SK-N-SH (cell line): ENCODE measurements around the gene SP1. TPM values are rescaled to one million over a fixed set of nuclear protein-coding genes. Genes with fewer than 3 reads are reported as not detected.

Experiments
- CTCF ChIA-PET: fragments of 300-600, 350-600 bp; formaldehyde crosslinking; extraction: SDS; loops from one replicate; lab custom pipeline; 2021; lab: Yijun Ruan, JAX
- POLR2A ChIA-PET: fragments of 350-600 bp; sonication (Branson Sonifier 250); formaldehyde crosslinking; extraction: SDS; loops from one replicate; lab custom pipeline; 2020; ENCODE audit warnings: antibody characterized with exemption, inconsistent platforms; lab: Yijun Ruan, JAX
- DNase-seq: peaks from one replicate; pipeline ENCODE4 v3.0.0; 2012
- H2AFZ ChIP-seq: fragments of 200-600 bp; sonication (generic); 2 replicates; pipeline ENCODE4 v1.8.1; 2016; ENCODE audit warnings: antibody characterized with exemption, mild to moderate bottlenecking, low read depth
- H3F3A ChIP-seq: fragments of 200-600 bp; sonication (generic); replicated peaks from 2 replicates; pipeline ENCODE3; 2016; ENCODE audit warnings: antibody characterized with exemption, mild to moderate bottlenecking; ENCODE audit not compliant: insufficient read depth
- H3K27ac ChIP-seq, 2 experiments: fragments of 200-500 bp in 1 of 2; fragments of 200-600 bp in 1 of 2; sonication (Bioruptor generic) in 1 of 2; sonication (generic), shearing (Covaris generic) in 1 of 2; 2 replicates each; pipeline versions ENCODE4 v1.5.1 to v1.6.1; 2014 to 2016; ENCODE audit warnings: low read depth in 2 of 2, inconsistent platforms in 1 of 2, low read length in 1 of 2, mild to moderate bottlenecking in 1 of 2, mixed read lengths in 1 of 2
- H3K27me3 ChIP-seq: fragments of 200-600 bp; sonication (generic), shearing (Covaris generic); 2 replicates; pipeline ENCODE4 v1.6.1; 2016; ENCODE audit warnings: mixed run types; ENCODE audit not compliant: insufficient read depth
- H3K36me3 ChIP-seq, 2 experiments: fragments of 200-500 bp in 1 of 2; fragments of 200-600 bp in 1 of 2; sonication (Bioruptor generic) in 1 of 2; sonication (generic) in 1 of 2; replicated peaks in 1 of 2; 2 replicates each; pipeline versions ENCODE3 to v1.5.1; 2014 to 2016; ENCODE audit warnings: low read length in 1 of 2, mild to moderate bottlenecking in 1 of 2; ENCODE audit not compliant: insufficient read depth in 2 of 2, control insufficient read depth in 1 of 2
- H3K4me1 ChIP-seq, 2 experiments: fragments of 200-500 bp in 1 of 2; fragments of 200-600 bp in 1 of 2; sonication (Bioruptor generic) in 1 of 2; sonication (generic), shearing (Covaris generic) in 1 of 2; 2 replicates each; pipeline versions ENCODE4 v1.5.1 to v1.6.1; 2014 to 2016; ENCODE audit warnings: low read depth in 1 of 2, low read length in 1 of 2, mixed run types in 1 of 2; ENCODE audit not compliant: insufficient read depth in 2 of 2, control insufficient read depth in 1 of 2
- H3K4me2 ChIP-seq: fragments of 200-600 bp; sonication (generic), shearing (Covaris generic); 2 replicates; pipeline ENCODE4 v1.6.1; 2017; ENCODE audit warnings: mixed run types
- H3K4me3 ChIP-seq, 2 experiments: fragments of 200-500 bp in 1 of 2; fragments of 200-600 bp in 1 of 2; sonication (Bioruptor generic) in 1 of 2; sonication (generic), shearing (Covaris generic) in 1 of 2; 2 replicates each; pipeline versions ENCODE4 v1.5.1 to v1.8.1; 2014 to 2016; ENCODE audit warnings: low read depth in 2 of 2, inconsistent platforms in 1 of 2, low read length in 1 of 2, mild to moderate bottlenecking in 1 of 2, mixed read lengths in 1 of 2, moderate library complexity in 1 of 2
- H3K79me2 ChIP-seq: fragments of 200-600 bp; sonication (generic); 2 replicates; pipeline ENCODE4 v1.8.1; 2017; ENCODE audit warnings: mild to moderate bottlenecking; ENCODE audit not compliant: insufficient read depth
- H3K9ac ChIP-seq: fragments of 200-600 bp; sonication (generic); 2 replicates; pipeline ENCODE4 v1.6.1; 2017; ENCODE audit warnings: mixed run types
- H3K9me2 ChIP-seq: fragments of 200-600 bp; sonication (generic); 2 replicates; pipeline ENCODE4 v1.6.1; 2017; ENCODE audit warnings: mixed run types
- H3K9me3 ChIP-seq: fragments of 200-600 bp; sonication (generic); 2 replicates; pipeline ENCODE4 v1.6.1; 2017; ENCODE audit warnings: mixed run types, mild to moderate bottlenecking, moderate library complexity
- H4K20me1 ChIP-seq: fragments of 200-600 bp; sonication (generic); 2 replicates; pipeline ENCODE4 v1.6.1; 2017; ENCODE audit warnings: mild to moderate bottlenecking, mixed run types; ENCODE audit not compliant: insufficient read depth
- CHD2 ChIP-seq: fragments of 150-350 bp; IDR thresholded peaks from 2 replicates; pipeline ENCODE4 v1.6.1; 2018; ENCODE audit warnings: low read length; ENCODE audit not compliant: partially characterized antibody
- ELF1 ChIP-seq: IDR thresholded peaks from 2 replicates; pipeline ENCODE4 v1.4.0; 2012
- EP300 ChIP-seq, 2 experiments: IDR thresholded peaks; 2 replicates each; pipeline versions ENCODE4 v1.4.0 to v1.6.1; 2012; ENCODE audit warnings: borderline replicate concordance in 1 of 2, low read depth in 1 of 2, low read length in 1 of 2
- FOSL2 ChIP-seq: IDR thresholded peaks from 2 replicates; pipeline ENCODE4 v1.4.0; 2012; ENCODE audit warnings: low read depth, mild to moderate bottlenecking, moderate library complexity, borderline replicate concordance
- FOXM1 ChIP-seq: IDR thresholded peaks from 2 replicates; pipeline ENCODE4 v1.4.0; 2012; ENCODE audit warnings: low read depth, mild to moderate bottlenecking
- GABPA ChIP-seq: IDR thresholded peaks from 2 replicates; pipeline ENCODE4 v1.4.0; 2012; ENCODE audit warnings: low read depth, mild to moderate bottlenecking
- JUND ChIP-seq: IDR thresholded peaks from 2 replicates; pipeline ENCODE4 v1.4.0; 2012
- MEF2A ChIP-seq: IDR thresholded peaks from 2 replicates; pipeline ENCODE4 v1.4.0; 2012; ENCODE audit warnings: low read depth, borderline replicate concordance
- MXI1 ChIP-seq: IDR thresholded peaks from 2 replicates; pipeline ENCODE4 v1.6.1; 2012; ENCODE audit warnings: mild to moderate bottlenecking, low read depth, low read length, improper control_type of control experiment
- NFIC ChIP-seq: IDR thresholded peaks from 2 replicates; pipeline ENCODE4 v1.4.0; 2012; ENCODE audit warnings: borderline replicate concordance
- SMC3 ChIP-seq: IDR thresholded peaks from 2 replicates; pipeline ENCODE4 v1.6.1; 2012; ENCODE audit warnings: low read depth, low read length, improper control_type of control experiment
- TEAD4 ChIP-seq: IDR thresholded peaks from 2 replicates; pipeline ENCODE4 v1.4.0; 2012; ENCODE audit warnings: mild to moderate bottlenecking, borderline replicate concordance; ENCODE audit not compliant: insufficient read depth
- YY1 ChIP-seq: IDR thresholded peaks from 2 replicates; pipeline ENCODE4 v1.4.0; 2012; ENCODE audit warnings: low read depth, mild to moderate bottlenecking
- WGBS: methylation state at CpG from one replicate; pipeline ENCODE4 v1.1.6; 2017; ENCODE audit warnings: low lambda C conversion rate; 5-methylcytosine and 5-hydroxymethylcytosine counted together
- polyA plus RNA-seq, 3 experiments: library from polyadenylated mRNA; depleted of rRNA; stranded (reverse); fragments of >200 nt; gene quantifications; 2 replicates each; pipeline ENCODE4 v1.2.3, GENCODE V29; 2012
- TF ChIP-seq, protein P1 (sequence below): fragments of 200-600 bp; sonication (generic); IDR thresholded peaks from 2 replicates; pipeline ENCODE4 v1.6.1; 2017; ENCODE audit warnings: antibody characterized with exemption, mild to moderate bottlenecking, moderate library complexity
- TF ChIP-seq, protein P2 (sequence below): IDR thresholded peaks from 2 replicates; pipeline ENCODE4 v1.6.1; 2012; ENCODE audit warnings: mild to moderate bottlenecking, low read depth, low read length, moderate library complexity
- TF ChIP-seq, protein P3 (sequence below): IDR thresholded peaks from 2 replicates; pipeline ENCODE4 v1.4.0; 2012; ENCODE audit warnings: low read depth
- TF ChIP-seq, protein P4 (sequence below): IDR thresholded peaks from 2 replicates; pipeline ENCODE4 v1.4.0; 2012; ENCODE audit warnings: low read depth, borderline replicate concordance

The SP1 gene
- polyA plus RNA-seq, 1 of the 3 experiments (the other 2 are of a cell fraction) = 12.9 TPM

DNA sequence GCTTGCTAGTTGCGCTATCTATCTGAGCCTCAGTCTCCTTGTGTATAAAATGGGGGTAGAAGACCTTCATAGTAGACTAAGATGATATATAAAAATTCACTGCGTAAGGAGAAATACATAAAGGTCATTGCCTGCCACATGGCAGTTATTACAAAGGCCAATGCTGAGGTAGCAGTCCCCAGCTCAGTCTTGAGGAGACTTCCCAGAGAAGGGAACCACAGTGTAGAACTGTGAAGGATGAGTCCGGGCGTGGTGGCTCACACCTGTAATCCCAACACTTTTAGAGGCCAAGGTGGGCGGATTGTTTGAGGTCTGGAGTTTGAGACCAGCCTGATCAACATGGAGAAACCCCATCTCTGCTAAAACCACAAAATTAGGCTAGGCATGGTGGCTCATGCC lies 26.7 kb upstream of the SP1 start:
- no peaks in the 10 kb centered on the region for H3K4me1 ChIP-seq
- no peak overlapping the region for H3K4me3 ChIP-seq
- no peaks in the 10 kb centered on the region for H3K27me3 ChIP-seq
- H3K9me2 ChIP-seq = no peaks in the 10 kb centered on the region
- H3K9me3 ChIP-seq = no peaks in the 10 kb centered on the region
- H3K79me2 ChIP-seq = no peaks in the 10 kb centered on the region
- H4K20me1 ChIP-seq = no peaks in the 10 kb centered on the region
- no peak for TF ChIP-seq YY1
- no peak for TF ChIP-seq JUND
- CTCF ChIA-PET = interaction anchor here (0.6 to 9.1 kb wide), 28 partner anchors 9 to 194 kb away, joined by 3 to 236 read pairs (median 12); partner anchors contain the start of genes AAAS, AMHR2, NPFF and PRR13
- no peaks in the 10 kb centered on the region for H3K36me3 ChIP-seq
- no peaks in the 10 kb centered on the region for H3F3A ChIP-seq
- no peak overlapping the region for H3K9ac ChIP-seq
- H3K4me2 ChIP-seq = no peak overlapping the region
- H3K27ac ChIP-seq = no peak overlapping the region
- 88% methylated on average over 4 of the region's 5 CpGs for WGBS
- POLR2A ChIA-PET = no interaction called here
- no peak overlapping the region for H2AFZ ChIP-seq
- no peak for DNase-seq

DNA sequence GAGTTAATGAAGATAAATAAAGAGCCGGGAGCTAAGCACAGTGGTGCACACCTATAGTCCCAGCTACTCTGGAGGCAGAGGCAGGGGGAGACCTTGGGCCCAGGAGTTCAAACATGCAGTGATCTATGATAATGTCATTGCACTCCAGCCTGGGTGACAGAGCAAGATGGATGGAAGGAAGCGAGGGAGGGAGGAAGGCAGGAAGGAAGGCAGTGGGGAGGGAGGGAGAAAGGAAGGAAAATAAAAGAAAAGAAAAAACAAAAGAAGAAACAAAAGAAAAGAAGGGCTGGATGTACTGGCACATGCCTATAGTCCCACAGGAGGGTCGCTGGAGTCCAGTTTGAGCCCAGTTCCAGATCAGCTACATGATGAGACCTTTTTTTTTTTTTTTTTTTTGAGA lies 24.9 kb upstream of the SP1 start:
- no peaks in the 10 kb centered on the region for H3K36me3 ChIP-seq
- H3K27ac ChIP-seq = no peak overlapping the region
- H3K27me3 ChIP-seq = no peaks in the 10 kb centered on the region
- ChIA-PET POLR2A (no interaction called here), CTCF (interaction anchor here (1.1 to 9.1 kb wide), 3 partner anchors 10 to 68 kb away, joined by 3 to 236 read pairs (median 3); partner anchors contain the start of genes AMHR2 and SP1)
- H3K4me2 ChIP-seq = no peak overlapping the region
- WGBS = 74% methylated on average over 3 of the region's 3 CpGs
- no peaks in the 10 kb centered on the region for H3K9me3 ChIP-seq
- no peaks in the 10 kb centered on the region for H4K20me1 ChIP-seq
- DNase-seq = no peak
- H3K9me2 ChIP-seq = no peaks in the 10 kb centered on the region
- no peaks in the 10 kb centered on the region for H3K4me1 ChIP-seq
- no peaks in the 10 kb centered on the region for H3K79me2 ChIP-seq
- H2AFZ ChIP-seq = no peak overlapping the region; the same call in 1 of the 2 replicates
- no peak for TF ChIP-seq FOXM1
- no peak for TF ChIP-seq MEF2A
- no peak for TF ChIP-seq CHD2
- TF ChIP-seq, protein P1, sequence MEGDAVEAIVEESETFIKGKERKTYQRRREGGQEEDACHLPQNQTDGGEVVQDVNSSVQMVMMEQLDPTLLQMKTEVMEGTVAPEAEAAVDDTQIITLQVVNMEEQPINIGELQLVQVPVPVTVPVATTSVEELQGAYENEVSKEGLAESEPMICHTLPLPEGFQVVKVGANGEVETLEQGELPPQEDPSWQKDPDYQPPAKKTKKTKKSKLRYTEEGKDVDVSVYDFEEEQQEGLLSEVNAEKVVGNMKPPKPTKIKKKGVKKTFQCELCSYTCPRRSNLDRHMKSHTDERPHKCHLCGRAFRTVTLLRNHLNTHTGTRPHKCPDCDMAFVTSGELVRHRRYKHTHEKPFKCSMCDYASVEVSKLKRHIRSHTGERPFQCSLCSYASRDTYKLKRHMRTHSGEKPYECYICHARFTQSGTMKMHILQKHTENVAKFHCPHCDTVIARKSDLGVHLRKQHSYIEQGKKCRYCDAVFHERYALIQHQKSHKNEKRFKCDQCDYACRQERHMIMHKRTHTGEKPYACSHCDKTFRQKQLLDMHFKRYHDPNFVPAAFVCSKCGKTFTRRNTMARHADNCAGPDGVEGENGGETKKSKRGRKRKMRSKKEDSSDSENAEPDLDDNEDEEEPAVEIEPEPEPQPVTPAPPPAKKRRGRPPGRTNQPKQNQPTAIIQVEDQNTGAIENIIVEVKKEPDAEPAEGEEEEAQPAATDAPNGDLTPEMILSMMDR = no peak
- no peak for TF ChIP-seq SMC3
- no peak for TF ChIP-seq FOSL2
- no peak for TF ChIP-seq GABPA
- TF ChIP-seq TEAD4 = no peak
- no peak for TF ChIP-seq EP300 (IDR thresholded peaks at IDR 0.05; ENCODE audit: borderline replicate concordance in 1 of 2, low read depth in 1 of 2, low read length in 1 of 2)
- TF ChIP-seq, protein P2, sequence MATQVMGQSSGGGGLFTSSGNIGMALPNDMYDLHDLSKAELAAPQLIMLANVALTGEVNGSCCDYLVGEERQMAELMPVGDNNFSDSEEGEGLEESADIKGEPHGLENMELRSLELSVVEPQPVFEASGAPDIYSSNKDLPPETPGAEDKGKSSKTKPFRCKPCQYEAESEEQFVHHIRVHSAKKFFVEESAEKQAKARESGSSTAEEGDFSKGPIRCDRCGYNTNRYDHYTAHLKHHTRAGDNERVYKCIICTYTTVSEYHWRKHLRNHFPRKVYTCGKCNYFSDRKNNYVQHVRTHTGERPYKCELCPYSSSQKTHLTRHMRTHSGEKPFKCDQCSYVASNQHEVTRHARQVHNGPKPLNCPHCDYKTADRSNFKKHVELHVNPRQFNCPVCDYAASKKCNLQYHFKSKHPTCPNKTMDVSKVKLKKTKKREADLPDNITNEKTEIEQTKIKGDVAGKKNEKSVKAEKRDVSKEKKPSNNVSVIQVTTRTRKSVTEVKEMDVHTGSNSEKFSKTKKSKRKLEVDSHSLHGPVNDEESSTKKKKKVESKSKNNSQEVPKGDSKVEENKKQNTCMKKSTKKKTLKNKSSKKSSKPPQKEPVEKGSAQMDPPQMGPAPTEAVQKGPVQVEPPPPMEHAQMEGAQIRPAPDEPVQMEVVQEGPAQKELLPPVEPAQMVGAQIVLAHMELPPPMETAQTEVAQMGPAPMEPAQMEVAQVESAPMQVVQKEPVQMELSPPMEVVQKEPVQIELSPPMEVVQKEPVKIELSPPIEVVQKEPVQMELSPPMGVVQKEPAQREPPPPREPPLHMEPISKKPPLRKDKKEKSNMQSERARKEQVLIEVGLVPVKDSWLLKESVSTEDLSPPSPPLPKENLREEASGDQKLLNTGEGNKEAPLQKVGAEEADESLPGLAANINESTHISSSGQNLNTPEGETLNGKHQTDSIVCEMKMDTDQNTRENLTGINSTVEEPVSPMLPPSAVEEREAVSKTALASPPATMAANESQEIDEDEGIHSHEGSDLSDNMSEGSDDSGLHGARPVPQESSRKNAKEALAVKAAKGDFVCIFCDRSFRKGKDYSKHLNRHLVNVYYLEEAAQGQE = no peak
- no peak for TF ChIP-seq MXI1
- TF ChIP-seq, protein P3, sequence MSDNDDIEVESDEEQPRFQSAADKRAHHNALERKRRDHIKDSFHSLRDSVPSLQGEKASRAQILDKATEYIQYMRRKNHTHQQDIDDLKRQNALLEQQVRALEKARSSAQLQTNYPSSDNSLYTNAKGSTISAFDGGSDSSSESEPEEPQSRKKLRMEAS = no peak
- TF ChIP-seq NFIC = no peak
- TF ChIP-seq, protein P4, sequence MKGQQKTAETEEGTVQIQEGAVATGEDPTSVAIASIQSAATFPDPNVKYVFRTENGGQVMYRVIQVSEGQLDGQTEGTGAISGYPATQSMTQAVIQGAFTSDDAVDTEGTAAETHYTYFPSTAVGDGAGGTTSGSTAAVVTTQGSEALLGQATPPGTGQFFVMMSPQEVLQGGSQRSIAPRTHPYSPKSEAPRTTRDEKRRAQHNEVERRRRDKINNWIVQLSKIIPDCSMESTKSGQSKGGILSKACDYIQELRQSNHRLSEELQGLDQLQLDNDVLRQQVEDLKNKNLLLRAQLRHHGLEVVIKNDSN = no peak
- TF ChIP-seq ELF1 = no peak
- H3F3A ChIP-seq = no peaks in the 10 kb centered on the region
- H3K9ac ChIP-seq = no peak overlapping the region
- no peak overlapping the region for H3K4me3 ChIP-seq
